Muscle layer of duodenum (tissue), 2 donors: Measurements from ENCODE around the gene PLA2G4C.
"Not testable (repeated sequence)": the region's sequence is repeated elsewhere in the genome, so short reads cannot be mapped to it uniquely, and the experiment has no call there.

Source experiments
- H3K27ac ChIP-seq: one replicate; pipeline ENCODE4 v1.7.0; 2013; ENCODE audit warnings: mild to moderate bottlenecking, low read length
- H3K27me3 ChIP-seq: one replicate; pipeline ENCODE4 v1.7.0; 2013; ENCODE audit warnings: low read depth, mild to moderate bottlenecking, control low read depth, low read length
- H3K36me3 ChIP-seq, 2 donors: one replicate each; pipeline ENCODE4 v1.7.0; 2013; ENCODE audit warnings: low read length in 2 of 2, control low read depth in 1 of 2, mild to moderate bottlenecking in 1 of 2; ENCODE audit not compliant: insufficient read depth in 2 of 2, control insufficient read depth in 1 of 2
- H3K4me1 ChIP-seq, 2 donors: one replicate each; pipeline ENCODE4 v1.7.0; 2013; ENCODE audit warnings: low read length in 2 of 2, mild to moderate bottlenecking in 2 of 2, control low read depth in 1 of 2, moderate library complexity in 1 of 2; ENCODE audit not compliant: insufficient read depth in 2 of 2, control insufficient read depth in 1 of 2
- H3K4me3 ChIP-seq, 2 donors: one replicate each; pipeline ENCODE4 v1.7.0; 2013; ENCODE audit warnings: low read length in 2 of 2, low read depth in 1 of 2, mild to moderate bottlenecking in 1 of 2
- H3K9me3 ChIP-seq, 2 donors: one replicate each; pipeline ENCODE4 v1.7.0; 2013; ENCODE audit warnings: low read length in 2 of 2, control low read depth in 1 of 2, mild to moderate bottlenecking in 1 of 2; ENCODE audit not compliant: control insufficient read depth in 1 of 2
- donor health status: healthy.

The PLA2G4C gene

GRCh38 chr19:48085076-48085475 is 25.5 kb downstream of the PLA2G4C start:
- Histone ChIP-seq H3K9me3 (no peaks in the 10 kb centered on the region), H3K27ac (no peak overlapping the region), H3K4me1 (no peaks in the 10 kb centered on the region), H3K4me3 (no peak overlapping the region), H3K27me3 (no peaks in the 10 kb centered on the region), H3K36me3 (no peaks in the 10 kb centered on the region)

DNA sequence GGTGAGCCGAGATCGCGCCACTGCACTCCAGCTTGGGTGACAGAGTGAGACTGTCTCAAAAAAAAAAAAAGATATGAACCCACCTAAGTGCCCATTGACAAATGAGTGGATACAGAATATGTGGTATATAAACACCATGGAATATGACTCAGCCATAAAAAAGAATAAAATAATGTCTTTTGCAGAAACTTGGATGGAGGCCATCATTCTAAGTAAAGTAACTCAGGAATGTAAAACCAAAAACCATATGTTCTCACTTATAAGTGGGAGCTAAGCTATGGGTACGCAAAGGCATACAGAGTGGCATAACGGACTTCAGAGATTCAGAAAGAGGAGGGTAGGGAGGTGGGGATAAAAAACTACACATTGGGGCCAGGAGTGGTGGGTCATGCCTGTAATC is 29.5 kb downstream of the PLA2G4C start:
- no peaks in the 10 kb centered on the region for H3K4me1 ChIP-seq
- H3K27ac ChIP-seq: no peak overlapping the region
- H3K4me3 ChIP-seq: no peak overlapping the region
- H3K9me3 ChIP-seq: no peaks in the 10 kb centered on the region
- peaks cover 0 to 8% of the 10 kb centered on the region in 2 donors for H3K36me3 ChIP-seq
- H3K27me3 ChIP-seq: no peaks in the 10 kb centered on the region

- not testable (repeated sequence) for H3K4me3 ChIP-seq, H3K9me3 ChIP-seq, H3K27ac ChIP-seq, H3K4me1 ChIP-seq, H3K27me3 ChIP-seq
- peaks cover 0 to 42% of the 10 kb centered on the region in 2 donors for H3K36me3 ChIP-seq
Measured at GRCh38 chr19:48070177-48070769, 40.3 kb downstream of the PLA2G4C start.

DNA sequence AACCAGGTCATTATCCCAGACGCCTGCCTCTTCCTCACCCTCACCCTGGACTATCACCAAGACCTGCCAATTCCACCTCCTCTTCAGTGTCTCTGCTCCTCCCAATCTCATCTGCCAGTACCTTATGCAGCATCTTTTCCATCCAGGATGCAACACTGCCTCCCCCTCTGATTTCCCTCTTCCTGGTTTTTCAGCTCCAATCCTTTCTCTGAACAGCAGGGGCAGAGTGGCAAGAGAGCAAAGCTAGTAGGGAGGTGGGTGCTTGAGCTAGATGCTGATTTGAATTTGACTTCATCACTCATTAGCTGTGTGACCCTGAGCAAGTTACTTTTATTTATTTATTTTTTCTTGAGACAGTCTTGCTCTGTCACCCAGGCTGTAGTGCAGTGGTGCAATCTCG is 41.2 kb downstream of the PLA2G4C start:
- H3K36me3 ChIP-seq: peaks cover 0 to 39% of the 10 kb centered on the region in 2 donors
- H3K9me3 ChIP-seq: no peaks in the 10 kb centered on the region
- H3K4me1 ChIP-seq: no peaks in the 10 kb centered on the region

DNA sequence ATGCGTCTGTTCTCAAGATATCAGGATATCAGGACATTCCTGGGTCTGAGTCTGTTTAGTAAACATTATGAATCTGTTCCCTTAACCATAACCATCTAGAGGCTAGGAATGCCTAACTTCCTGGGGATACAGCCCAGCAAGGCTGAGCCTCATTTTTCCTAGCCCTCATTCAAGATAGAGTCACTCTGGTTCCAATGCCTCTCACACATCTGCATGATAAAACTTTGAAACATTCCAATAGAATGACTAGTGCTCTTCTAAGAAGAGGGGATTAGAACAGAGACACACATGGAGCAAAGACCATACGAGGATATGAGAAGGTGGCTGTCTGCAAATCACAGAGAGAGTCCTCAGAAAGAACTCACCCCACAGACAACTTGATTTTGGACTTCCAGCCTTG is 46.1 kb downstream of the PLA2G4C start:
- Histone ChIP-seq H3K36me3 (peaks cover 0 to 35% of the 10 kb centered on the region in 2 donors), H3K9me3 (no peaks in the 10 kb centered on the region), H3K27ac (no peak overlapping the region), H3K27me3 (no peaks in the 10 kb centered on the region), H3K4me3 (no peak overlapping the region), H3K4me1 (no peaks in the 10 kb centered on the region)

More for the DNA sequence above, 41.2 kb downstream of the PLA2G4C start:
- Histone ChIP-seq H3K27ac (no peak overlapping the region), H3K4me3 (no peak overlapping the region), H3K27me3 (no peaks in the 10 kb centered on the region)

DNA sequence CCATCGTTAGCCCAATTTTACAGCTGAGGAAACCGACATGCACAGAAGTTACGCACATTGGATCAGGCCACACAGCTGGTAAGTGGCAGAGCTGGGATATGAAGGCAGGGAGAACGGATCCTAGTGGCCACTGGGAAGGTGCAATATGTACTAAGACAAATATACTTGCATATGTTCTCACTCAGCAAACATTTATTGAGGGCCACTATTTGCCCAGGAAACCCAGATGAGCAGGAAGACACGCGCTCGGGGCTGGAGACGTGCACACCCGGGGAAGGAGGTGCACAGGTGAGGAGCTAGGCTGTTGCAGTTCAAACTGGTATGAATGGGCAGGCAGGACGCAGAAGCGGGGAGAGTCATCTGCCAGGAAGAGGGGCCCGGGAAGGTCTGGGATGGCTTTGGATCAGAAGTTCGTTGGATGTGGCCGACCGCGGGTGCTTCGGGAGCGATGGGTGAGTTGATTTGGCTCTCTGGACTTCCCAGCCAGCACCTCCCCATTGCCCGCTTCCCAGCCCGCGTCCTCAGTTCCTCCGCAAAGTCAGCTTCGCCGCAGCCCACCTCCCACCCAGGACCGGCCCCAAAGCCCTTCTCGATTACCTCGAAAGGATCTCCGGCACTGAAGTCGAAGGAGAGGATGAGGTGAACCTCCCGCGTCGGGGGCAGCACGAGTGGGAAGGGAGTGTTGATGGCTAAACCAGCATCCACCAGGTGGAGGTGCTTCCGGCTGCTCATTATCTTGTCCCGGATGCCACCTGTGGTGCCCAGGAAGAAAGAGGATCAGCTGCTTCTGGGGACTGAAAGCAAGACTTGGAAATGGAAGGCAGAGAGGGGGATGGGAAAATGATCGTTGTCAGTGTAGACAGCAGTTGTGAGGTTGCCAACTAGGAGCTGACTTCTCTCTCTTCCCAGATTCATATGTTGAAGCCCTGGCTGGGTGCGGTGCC is 48.9 kb downstream of the PLA2G4C start:
- Histone ChIP-seq H3K36me3 (peaks cover 0 to 25% of the 10 kb centered on the region in 2 donors), H3K4me3 (no peak overlapping the region), H3K27me3 (no peaks in the 10 kb centered on the region), H3K27ac (no peak overlapping the region), H3K4me1 (no peaks in the 10 kb centered on the region), H3K9me3 (no peaks in the 10 kb centered on the region)

GRCh38 chr19:48060381-48060780 is 50.2 kb downstream of the PLA2G4C start:
- no peaks in the 10 kb centered on the region for H3K4me1 ChIP-seq

GRCh38 chr19:48059331-48059730 is 51.3 kb downstream of the PLA2G4C start:
- no peaks in the 10 kb centered on the region for H3K4me1 ChIP-seq

More at GRCh38 chr19:48060381-48060780, 50.2 kb downstream of the PLA2G4C start:
- Histone ChIP-seq H3K9me3 (no peaks in the 10 kb centered on the region), H3K4me3 (no peak overlapping the region), H3K27me3 (no peaks in the 10 kb centered on the region), H3K27ac (no peak overlapping the region), H3K36me3 (peaks cover 0 to 19% of the 10 kb centered on the region in 2 donors)

GRCh38 chr19:48053856-48054255 is 56.8 kb downstream of the PLA2G4C start:
- no peak overlapping the region for H3K4me3 ChIP-seq
- H3K27ac ChIP-seq: no peak overlapping the region
- H3K27me3 ChIP-seq: no peaks in the 10 kb centered on the region
- no peaks in the 10 kb centered on the region for H3K9me3 ChIP-seq
- H3K36me3 ChIP-seq: peaks cover 8 to 35% of the 10 kb centered on the region in 2 donors
- no peaks in the 10 kb centered on the region for H3K4me1 ChIP-seq

More at GRCh38 chr19:48059331-48059730, 51.3 kb downstream of the PLA2G4C start:
- H3K36me3 ChIP-seq: peaks cover 4 to 19% of the 10 kb centered on the region in 2 donors
- H3K27me3 ChIP-seq: no peaks in the 10 kb centered on the region
- no peak overlapping the region for H3K4me3 ChIP-seq
- H3K9me3 ChIP-seq: no peaks in the 10 kb centered on the region
- H3K27ac ChIP-seq: no peak overlapping the region

- Histone ChIP-seq H3K27me3 (no peaks in the 10 kb centered on the region), H3K27ac (no peak overlapping the region), H3K36me3 (peaks cover 8 to 42% of the 10 kb centered on the region in 2 donors), H3K9me3 (no peaks in the 10 kb centered on the region), H3K4me1 (no peaks in the 10 kb centered on the region), H3K4me3 (no peak overlapping the region)
Measured at GRCh38 chr19:48053076-48053475, 57.5 kb downstream of the PLA2G4C start.

GRCh38 chr19:48051335-48052033 is 59.1 kb downstream of the PLA2G4C start:
- H3K9me3 ChIP-seq: no peaks in the 10 kb centered on the region
- H3K27me3 ChIP-seq: no peaks in the 10 kb centered on the region
- no peaks in the 10 kb centered on the region for H3K4me1 ChIP-seq
- no peak overlapping the region for H3K27ac ChIP-seq
- H3K4me3 ChIP-seq: no peak overlapping the region
- peaks cover 8 to 52% of the 10 kb centered on the region in 2 donors for H3K36me3 ChIP-seq
